A549 (cell line): Measurements from ENCODE around the gene CSF2. TPM values are rescaled to one million over a fixed set of nuclear protein-coding genes. Genes with fewer than 3 reads are reported as not detected.

ENCODE experiments used
- ATAC-seq, 2 experiments: fragments of 200-7000 bp in 1 of 2; fragments of >200 bp in 1 of 2; cut with Nextera tagmentation in 1 of 2; cut with Tn5 transposase in 1 of 2; 3 replicates each; pipeline versions ENCODE4 v1.8.0 to v1.9.1; 2018 to 2020; ENCODE audit warnings: mild to moderate bottlenecking in 1 of 2, moderate library complexity in 1 of 2
- CTCF ChIA-PET: fragments of 300-600 bp; sonication (Branson Sonifier 250); formaldehyde crosslinking; extraction: SDS; loops from one replicate; lab custom pipeline; 2021; ENCODE audit warnings: antibody characterized with exemption, inconsistent platforms; lab: Yijun Ruan, JAX
- POLR2A ChIA-PET: fragments of 350-600 bp; formaldehyde crosslinking; extraction: SDS; loops from one replicate; lab custom pipeline; 2021; ENCODE audit warnings: antibody characterized with exemption, inconsistent platforms; lab: Yijun Ruan, JAX
- DNase-seq, 2 experiments: peaks; one replicate each; pipeline versions ENCODE4 v3.0.0 to v3.0.0-alpha.2; 2011 to 2016; ENCODE audit warnings: low read depth in 1 of 2, low spot score in 1 of 2
- FAIRE-seq: peaks from 2 replicates; lab custom pipeline; 2011; peaks lifted over from hg19 to GRCh38; lab: Jason Lieb, UNC
- H3K27ac ChIP-seq, 2 experiments: fragments of >200 bp; sonication (Bioruptor Twin); formaldehyde crosslinking; 3 replicates each; pipeline ENCODE4 v1.5.1; 2016 to 2017
- H3K4me1 ChIP-seq: fragments of >200 bp; sonication (Bioruptor Twin); formaldehyde crosslinking; 3 replicates; pipeline ENCODE4 v1.6.1; 2016
- H3K4me2 ChIP-seq: fragments of >200 bp; sonication (Bioruptor Twin); formaldehyde crosslinking; 3 replicates; pipeline ENCODE4 v1.6.1; 2016
- H3K4me3 ChIP-seq: fragments of >200 bp; sonication (Bioruptor Twin); formaldehyde crosslinking; 3 replicates; pipeline ENCODE4 v1.5.1; 2016
- H3K9me3 ChIP-seq: fragments of >200 bp; sonication (Bioruptor Twin); formaldehyde crosslinking; 3 replicates; pipeline ENCODE4 v1.6.1; 2016
- BHLHE40 ChIP-seq: IDR thresholded peaks from 2 replicates; pipeline ENCODE4 v1.6.1; 2012; ENCODE audit warnings: low read depth, low read length, inconsistent platforms
- CBX2 ChIP-seq: fragments of 200-600 bp; sonication (generic); IDR thresholded peaks from 2 replicates; pipeline ENCODE4 v1.6.1; 2016; ENCODE audit warnings: low read depth, mild to moderate bottlenecking, borderline replicate concordance
- CBX8 ChIP-seq: fragments of 200-600 bp; sonication (generic); IDR thresholded peaks from 2 replicates; pipeline ENCODE4 v1.6.1; 2016
- CHD2 ChIP-seq: fragments of 150-350 bp; IDR thresholded peaks from 2 replicates; pipeline ENCODE4 v1.6.1; 2014; ENCODE audit warnings: low read length; ENCODE audit not compliant: partially characterized antibody
- CHD4 ChIP-seq: fragments of 200-600 bp; sonication (generic); IDR thresholded peaks from 2 replicates; pipeline ENCODE4 v1.6.1; 2016; ENCODE audit warnings: antibody characterized with exemption, mild to moderate bottlenecking, borderline replicate concordance
- EP300 ChIP-seq, 2 experiments: fragments of >200 bp; sonication (Bioruptor Twin); formaldehyde crosslinking; IDR thresholded peaks; 2 replicates in 1 of 2; 3 replicates in 1 of 2; pipeline ENCODE4 v1.6.1; 2016 to 2017
- FOSL2 ChIP-seq, 2 experiments: fragments of 450-650 bp in 1 of 2; fragments of >200 bp in 1 of 2; sonication (Bioruptor Twin) in 1 of 2; formaldehyde crosslinking; IDR thresholded peaks; 2 replicates each; pipeline versions ENCODE4 v1.5.0 to v1.6.1; 2016 to 2020; ENCODE audit warnings: mild to moderate bottlenecking in 1 of 2, moderate library complexity in 1 of 2
- GATA3 ChIP-seq: IDR thresholded peaks from 2 replicates; pipeline ENCODE4 v1.6.1; 2012; ENCODE audit warnings: borderline replicate concordance
- HES2 ChIP-seq: fragments of >200 bp; sonication (Bioruptor Twin); formaldehyde crosslinking; IDR thresholded peaks from 2 replicates; pipeline ENCODE4 v1.6.1; 2016
- HMGXB4 ChIP-seq: fragments of 250-450 bp; sonication (Bioruptor Pico); IDR thresholded peaks from 2 replicates; pipeline ENCODE4 v1.5.0; 2021; ENCODE audit warnings: mild to moderate bottlenecking, moderate library complexity, borderline replicate concordance
- JUNB ChIP-seq: fragments of >200 bp; sonication (Bioruptor Twin); formaldehyde crosslinking; IDR thresholded peaks from 2 replicates; pipeline ENCODE4 v1.6.1; 2016
- NR3C1 ChIP-seq: fragments of >200 bp; sonication (Bioruptor Twin); formaldehyde crosslinking; IDR thresholded peaks from 3 replicates; pipeline ENCODE4 v1.6.1; 2017
- POLR2AphosphoS2 ChIP-seq: conservative IDR thresholded peaks from 2 replicates; pipeline ENCODE4 v1.6.1; 2012; ENCODE audit warnings: low read length, improper control_type of control experiment, inconsistent platforms
- RCOR1 ChIP-seq: fragments of 150-350 bp; IDR thresholded peaks from 2 replicates; pipeline ENCODE4 v1.6.1; 2014; ENCODE audit warnings: antibody characterized with exemption, low read length, low read depth
- TFCP2L1 ChIP-seq: fragments of 250-450 bp; sonication (Bioruptor Pico); IDR thresholded peaks from 2 replicates; pipeline ENCODE4 v1.5.0; 2021; ENCODE audit warnings: mild to moderate bottlenecking
- TP53 ChIP-seq: fragments of 250-450 bp; sonication (Bioruptor Pico); IDR thresholded peaks from 2 replicates; pipeline ENCODE4 v1.5.0; 2021; ENCODE audit warnings: mild to moderate bottlenecking, moderate library complexity
- ZFP36 ChIP-seq: fragments of 450-650 bp; IDR thresholded peaks from 2 replicates; pipeline ENCODE4 v1.6.1; 2014; ENCODE audit warnings: borderline replicate concordance; ENCODE audit not compliant: partially characterized antibody
- ZSCAN20 ChIP-seq: fragments of 250-450 bp; sonication (Bioruptor Pico); IDR thresholded peaks from 2 replicates; pipeline ENCODE4 v1.8.0; 2022; ENCODE audit warnings: mild to moderate bottlenecking, moderate library complexity
- WGBS: methylation state at CpG from one replicate; pipeline ENCODE4 v1.1.6; 2017; ENCODE audit errors: missing lambda C conversion rate; 5-methylcytosine and 5-hydroxymethylcytosine counted together
- polyA plus RNA-seq, 4 experiments: library from polyadenylated mRNA; depleted of rRNA in 3 of 4; stranded (reverse); fragments of >200 nt; fragmentation: RNase III in 1 of 4; extraction: RNeasy Plus Mini Kit Qiagen cat#74134 plus additional on column Dnase treatment in 1 of 4; gene quantifications; 2 replicates in 3 of 4; 3 replicates in 1 of 4; pipeline ENCODE4 v1.2.3, GENCODE V29; 2011 to 2017
- TF ChIP-seq, protein P1 (sequence below): fragments of 250-450 bp; sonication (Bioruptor Pico); IDR thresholded peaks from 2 replicates; pipeline ENCODE4 v1.5.0; 2020; ENCODE audit warnings: low read depth, mild to moderate bottlenecking, moderate library complexity
- TF ChIP-seq, protein P2 (sequence below): fragments of 450-650 bp; IDR thresholded peaks from 2 replicates; pipeline ENCODE4 v1.6.1; 2014; ENCODE audit warnings: antibody characterized with exemption
- TF ChIP-seq, protein P3 (sequence below): fragments of 200-600 bp; sonication (generic); IDR thresholded peaks from 2 replicates; pipeline ENCODE4 v1.6.1; 2016; ENCODE audit warnings: antibody characterized with exemption, mild to moderate bottlenecking, moderate library complexity

The CSF2 gene
- polyA plus RNA-seq, 2 of the 4 experiments (the other 2 are of a cell fraction) = not detected

GRCh38 chr5:132085686-132086085 lies 12.1 kb downstream of the CSF2 start:
- no peaks in the 10 kb centered on the region for H3K9me3 ChIP-seq
- TF ChIP-seq BHLHE40 (no peak), CBX2 (no peak), HMGXB4 (no peak), TFCP2L1 (CRISPR knock-in tag) (no peak), JUNB (no peak), FOSL2 (IDR thresholded peaks at IDR 0.05) (no peak), FOSL2 (CRISPR knock-in tag; IDR thresholded peaks at IDR 0.05) (no peak), CBX8 (no peak), EP300 (IDR thresholded peaks at IDR 0.05) (no peak), CHD2 (no peak)
- TF ChIP-seq, protein P1, sequence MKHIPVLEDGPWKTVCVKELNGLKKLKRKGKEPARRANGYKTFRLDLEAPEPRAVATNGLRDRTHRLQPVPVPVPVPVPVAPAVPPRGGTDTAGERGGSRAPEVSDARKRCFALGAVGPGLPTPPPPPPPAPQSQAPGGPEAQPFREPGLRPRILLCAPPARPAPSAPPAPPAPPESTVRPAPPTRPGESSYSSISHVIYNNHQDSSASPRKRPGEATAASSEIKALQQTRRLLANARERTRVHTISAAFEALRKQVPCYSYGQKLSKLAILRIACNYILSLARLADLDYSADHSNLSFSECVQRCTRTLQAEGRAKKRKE = no peak
- TF ChIP-seq, all 56 proteins: peak for 0
- POLR2A ChIA-PET = interaction anchor here (1.4 kb wide), 1 partner anchor 9 kb away, joined by 6 read pairs; no protein-coding TSS in a partner anchor
- Histone ChIP-seq H3K27ac (no peak overlapping the region), H3K4me3 (no peak overlapping the region), H3K4me1 (peaks cover 10% of the 10 kb centered on the region; the same call in 2 of the 3 replicates), H3K4me2 (no peak overlapping the region)
- FAIRE-seq (no peak), DNase-seq (no peak), ATAC-seq (no peak)
- CTCF ChIA-PET = interaction anchor here (2.2 kb wide), 1 partner anchor 12 kb away, joined by 5 read pairs; the partner anchor contains the start of gene CSF2
- WGBS = 65% methylated on average over 4 of the region's 4 CpGs

DNA sequence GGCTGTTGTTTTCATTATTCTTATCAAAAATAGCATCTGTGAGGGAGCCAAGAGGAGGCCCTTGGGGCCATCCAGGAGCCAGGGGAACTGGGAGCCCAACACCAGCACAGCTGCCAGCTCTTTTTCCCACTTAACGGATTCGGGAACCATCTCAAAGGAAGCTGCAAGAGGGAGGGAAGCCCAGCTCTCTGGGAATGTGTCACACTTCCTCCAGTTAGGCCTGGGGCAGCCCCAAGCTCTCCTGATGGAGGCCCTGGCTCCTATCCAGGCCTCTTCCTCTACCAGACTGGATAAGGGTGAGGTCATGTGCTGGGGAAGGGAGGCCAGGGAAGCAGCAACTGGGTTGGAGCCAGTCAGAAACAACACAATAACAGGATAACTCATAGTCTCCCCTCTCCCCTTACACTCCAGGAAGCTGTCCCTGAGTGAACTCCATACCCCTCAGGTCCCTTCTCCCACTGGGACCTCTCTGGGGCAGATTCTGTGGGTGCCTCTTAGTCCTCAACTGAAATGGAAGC lies 12.7 kb downstream of the CSF2 start:
- Histone ChIP-seq H3K9me3 (no peaks in the 10 kb centered on the region), H3K27ac (peak overlapping the region in 1 of 2 experiments; percentile 56; a peak in 3 of 6 replicates), H3K4me3 (no peak overlapping the region), H3K4me1 (peaks cover 10% of the 10 kb centered on the region; the same call in 2 of the 3 replicates), H3K4me2 (no peak overlapping the region)
- WGBS = 50% methylated on average over 2 of the region's 2 CpGs
- FAIRE-seq (no peak), DNase-seq (peak; percentile 30 to 44), ATAC-seq (peak; percentile 40 to 77; a peak in 3 of 6 replicates)
- CTCF ChIA-PET = interaction anchor here (0.8 to 2.6 kb wide), 4 partner anchors 12 to 497 kb away, joined by 3 to 16 read pairs (median 4); partner anchors contain the start of gene CSF2
- POLR2A ChIA-PET = interaction anchor here (1.4 kb wide), 1 partner anchor 8 kb away, joined by 6 read pairs; no protein-coding TSS in a partner anchor
- TF ChIP-seq HES2 = no peak
- TF ChIP-seq ZSCAN20 = no peak
- no peak for TF ChIP-seq RCOR1
- TF ChIP-seq, protein P2, sequence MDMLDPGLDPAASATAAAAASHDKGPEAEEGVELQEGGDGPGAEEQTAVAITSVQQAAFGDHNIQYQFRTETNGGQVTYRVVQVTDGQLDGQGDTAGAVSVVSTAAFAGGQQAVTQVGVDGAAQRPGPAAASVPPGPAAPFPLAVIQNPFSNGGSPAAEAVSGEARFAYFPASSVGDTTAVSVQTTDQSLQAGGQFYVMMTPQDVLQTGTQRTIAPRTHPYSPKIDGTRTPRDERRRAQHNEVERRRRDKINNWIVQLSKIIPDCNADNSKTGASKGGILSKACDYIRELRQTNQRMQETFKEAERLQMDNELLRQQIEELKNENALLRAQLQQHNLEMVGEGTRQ = 0 out of 2 replicates have a peak, but pooled peaks have one; percentile 12
- TF ChIP-seq POLR2AphosphoS2 = no peak
- TF ChIP-seq EP300 (IDR thresholded peaks at IDR 0.05) = no peak
- TF ChIP-seq GATA3 = no peak
- no peak for TF ChIP-seq TP53 (CRISPR knock-in tag)

- POLR2A ChIA-PET = interaction anchor here (1.4 kb wide), 1 partner anchor 7 kb away, joined by 6 read pairs; no protein-coding TSS in a partner anchor
- no peak overlapping the region for H3K4me2 ChIP-seq
- DNase-seq (no peak), ATAC-seq (no peak), FAIRE-seq (no peak)
- no peak overlapping the region for H3K27ac ChIP-seq
- TF ChIP-seq, protein P3, sequence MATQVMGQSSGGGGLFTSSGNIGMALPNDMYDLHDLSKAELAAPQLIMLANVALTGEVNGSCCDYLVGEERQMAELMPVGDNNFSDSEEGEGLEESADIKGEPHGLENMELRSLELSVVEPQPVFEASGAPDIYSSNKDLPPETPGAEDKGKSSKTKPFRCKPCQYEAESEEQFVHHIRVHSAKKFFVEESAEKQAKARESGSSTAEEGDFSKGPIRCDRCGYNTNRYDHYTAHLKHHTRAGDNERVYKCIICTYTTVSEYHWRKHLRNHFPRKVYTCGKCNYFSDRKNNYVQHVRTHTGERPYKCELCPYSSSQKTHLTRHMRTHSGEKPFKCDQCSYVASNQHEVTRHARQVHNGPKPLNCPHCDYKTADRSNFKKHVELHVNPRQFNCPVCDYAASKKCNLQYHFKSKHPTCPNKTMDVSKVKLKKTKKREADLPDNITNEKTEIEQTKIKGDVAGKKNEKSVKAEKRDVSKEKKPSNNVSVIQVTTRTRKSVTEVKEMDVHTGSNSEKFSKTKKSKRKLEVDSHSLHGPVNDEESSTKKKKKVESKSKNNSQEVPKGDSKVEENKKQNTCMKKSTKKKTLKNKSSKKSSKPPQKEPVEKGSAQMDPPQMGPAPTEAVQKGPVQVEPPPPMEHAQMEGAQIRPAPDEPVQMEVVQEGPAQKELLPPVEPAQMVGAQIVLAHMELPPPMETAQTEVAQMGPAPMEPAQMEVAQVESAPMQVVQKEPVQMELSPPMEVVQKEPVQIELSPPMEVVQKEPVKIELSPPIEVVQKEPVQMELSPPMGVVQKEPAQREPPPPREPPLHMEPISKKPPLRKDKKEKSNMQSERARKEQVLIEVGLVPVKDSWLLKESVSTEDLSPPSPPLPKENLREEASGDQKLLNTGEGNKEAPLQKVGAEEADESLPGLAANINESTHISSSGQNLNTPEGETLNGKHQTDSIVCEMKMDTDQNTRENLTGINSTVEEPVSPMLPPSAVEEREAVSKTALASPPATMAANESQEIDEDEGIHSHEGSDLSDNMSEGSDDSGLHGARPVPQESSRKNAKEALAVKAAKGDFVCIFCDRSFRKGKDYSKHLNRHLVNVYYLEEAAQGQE = no peak
- TF ChIP-seq NR3C1 (no peak), CHD4 (no peak), ZFP36 (no peak)
- CTCF ChIA-PET = interaction anchor here (0.6 to 2.6 kb wide), 7 partner anchors 13 to 497 kb away, joined by 3 to 16 read pairs (median 5); partner anchors contain the start of gene CSF2
- H3K9me3 ChIP-seq = no peaks in the 10 kb centered on the region
- no peak overlapping the region for H3K4me3 ChIP-seq
- 79% methylated on average over 6 of the region's 6 CpGs for WGBS
- peaks cover 10% of the 10 kb centered on the region; the same call in 2 of the 3 replicates for H3K4me1 ChIP-seq
Observed at GRCh38 chr5:132087176-132087575, 13.6 kb downstream of the CSF2 start.
